ENCODE results near the gene CILP2. TPM values are rescaled to one million over a fixed set of nuclear protein-coding genes. Genes with fewer than 3 reads are reported as not detected.
A peak's percentile ranks its signal among the peaks of the same experiment; 100 is the strongest.

The CILP2 gene
- total and polyA plus RNA-seq, 2 experiments from 2014 or later, result 4.0 to 21.6 TPM

DNA sequence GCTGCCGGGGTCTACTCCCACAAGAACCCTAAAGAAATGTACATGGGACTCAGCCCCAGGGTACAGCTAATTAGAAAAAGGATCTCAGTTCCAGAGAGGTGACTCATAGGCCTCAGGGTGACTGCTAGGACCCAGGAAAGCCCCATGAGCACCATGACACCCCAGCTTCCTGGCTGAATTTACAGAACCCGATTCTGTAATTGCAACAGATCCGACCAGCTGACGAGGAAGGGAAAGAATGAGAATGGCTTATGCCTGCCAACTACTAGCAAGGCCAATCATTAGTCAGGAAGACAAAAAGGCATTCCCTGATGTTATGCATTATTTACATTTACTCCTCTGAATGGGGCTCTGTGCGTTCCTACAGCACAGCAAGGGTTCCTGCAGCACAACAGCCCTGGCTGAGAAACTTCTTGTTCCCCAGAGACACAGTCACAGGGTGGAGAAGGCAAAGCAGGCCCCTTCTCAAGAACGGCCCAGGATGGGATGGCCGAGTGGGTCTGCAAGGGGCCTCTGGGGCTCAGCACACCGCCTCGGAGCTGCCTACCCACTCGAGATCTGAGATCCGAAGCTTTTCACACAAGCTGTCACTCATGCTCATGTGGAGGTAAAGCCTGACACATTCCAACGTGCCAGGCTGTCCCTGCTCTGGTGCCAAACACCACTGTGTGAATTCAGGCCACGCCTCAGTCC is 53.2 kb downstream of the CILP2 start (continued):
- TF ChIP-seq CTCF (conservative IDR thresholded peaks at IDR 0.05; ENCODE audit: low read depth in 2 of 2) (no peak), JUNB (IDR thresholded peaks at IDR 0.05; ENCODE audit: unreplicated experiment) (no peak), ZNF114 (CRISPR knock-in tag; IDR thresholded peaks at IDR 0.05) (no peak), EZH2phosphoT487 (IDR thresholded peaks at IDR 0.05; ENCODE audit: unreplicated experiment) (no peak), NANOG (IDR thresholded peaks at IDR 0.05; ENCODE audit: borderline replicate concordance) (no peak), POLR2AphosphoS5 (IDR thresholded peaks at IDR 0.05; ENCODE audit: low read depth) (no peak), ZNF331 (CRISPR knock-in tag; IDR thresholded peaks at IDR 0.05; ENCODE audit: low read depth) (no peak), CREB1 (CRISPR knock-in tag; IDR thresholded peaks at IDR 0.05; ENCODE audit: low read depth) (no peak), STAT1 (IDR thresholded peaks at IDR 0.05; ENCODE audit: unreplicated experiment) (no peak)

DNA sequence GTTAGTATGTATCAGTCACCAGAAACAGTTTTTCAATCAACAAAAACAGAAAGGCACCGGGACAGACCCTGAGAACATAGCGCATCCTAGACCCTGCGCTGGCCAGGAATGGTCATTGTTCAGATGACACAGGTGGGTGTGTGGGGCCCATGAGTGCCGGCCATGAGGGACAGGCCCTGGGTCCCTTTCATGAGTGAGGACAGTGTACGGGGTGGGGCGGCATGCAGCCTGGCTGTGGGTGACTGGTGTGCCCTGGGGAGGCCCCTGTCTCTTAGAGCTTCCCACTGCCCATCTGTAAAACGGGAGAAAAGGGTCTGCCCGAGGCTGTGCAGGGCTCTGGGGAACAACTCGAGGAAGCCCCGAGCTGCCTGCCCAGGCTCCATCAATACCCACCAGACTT is 54.6 kb downstream of the CILP2 start:
- H3K4me3 ChIP-seq, result no peak overlapping the region
- TF ChIP-seq NANOG (IDR thresholded peaks at IDR 0.05; ENCODE audit: borderline replicate concordance) (no peak), CREB1 (CRISPR knock-in tag; IDR thresholded peaks at IDR 0.05; ENCODE audit: low read depth) (no peak), REST (IDR thresholded peaks at IDR 0.05; ENCODE audit: unreplicated experiment) (no peak), CTCF (conservative IDR thresholded peaks at IDR 0.05; ENCODE audit: low read depth in 2 of 2) (no peak)
- TF ChIP-seq, protein P1, sequence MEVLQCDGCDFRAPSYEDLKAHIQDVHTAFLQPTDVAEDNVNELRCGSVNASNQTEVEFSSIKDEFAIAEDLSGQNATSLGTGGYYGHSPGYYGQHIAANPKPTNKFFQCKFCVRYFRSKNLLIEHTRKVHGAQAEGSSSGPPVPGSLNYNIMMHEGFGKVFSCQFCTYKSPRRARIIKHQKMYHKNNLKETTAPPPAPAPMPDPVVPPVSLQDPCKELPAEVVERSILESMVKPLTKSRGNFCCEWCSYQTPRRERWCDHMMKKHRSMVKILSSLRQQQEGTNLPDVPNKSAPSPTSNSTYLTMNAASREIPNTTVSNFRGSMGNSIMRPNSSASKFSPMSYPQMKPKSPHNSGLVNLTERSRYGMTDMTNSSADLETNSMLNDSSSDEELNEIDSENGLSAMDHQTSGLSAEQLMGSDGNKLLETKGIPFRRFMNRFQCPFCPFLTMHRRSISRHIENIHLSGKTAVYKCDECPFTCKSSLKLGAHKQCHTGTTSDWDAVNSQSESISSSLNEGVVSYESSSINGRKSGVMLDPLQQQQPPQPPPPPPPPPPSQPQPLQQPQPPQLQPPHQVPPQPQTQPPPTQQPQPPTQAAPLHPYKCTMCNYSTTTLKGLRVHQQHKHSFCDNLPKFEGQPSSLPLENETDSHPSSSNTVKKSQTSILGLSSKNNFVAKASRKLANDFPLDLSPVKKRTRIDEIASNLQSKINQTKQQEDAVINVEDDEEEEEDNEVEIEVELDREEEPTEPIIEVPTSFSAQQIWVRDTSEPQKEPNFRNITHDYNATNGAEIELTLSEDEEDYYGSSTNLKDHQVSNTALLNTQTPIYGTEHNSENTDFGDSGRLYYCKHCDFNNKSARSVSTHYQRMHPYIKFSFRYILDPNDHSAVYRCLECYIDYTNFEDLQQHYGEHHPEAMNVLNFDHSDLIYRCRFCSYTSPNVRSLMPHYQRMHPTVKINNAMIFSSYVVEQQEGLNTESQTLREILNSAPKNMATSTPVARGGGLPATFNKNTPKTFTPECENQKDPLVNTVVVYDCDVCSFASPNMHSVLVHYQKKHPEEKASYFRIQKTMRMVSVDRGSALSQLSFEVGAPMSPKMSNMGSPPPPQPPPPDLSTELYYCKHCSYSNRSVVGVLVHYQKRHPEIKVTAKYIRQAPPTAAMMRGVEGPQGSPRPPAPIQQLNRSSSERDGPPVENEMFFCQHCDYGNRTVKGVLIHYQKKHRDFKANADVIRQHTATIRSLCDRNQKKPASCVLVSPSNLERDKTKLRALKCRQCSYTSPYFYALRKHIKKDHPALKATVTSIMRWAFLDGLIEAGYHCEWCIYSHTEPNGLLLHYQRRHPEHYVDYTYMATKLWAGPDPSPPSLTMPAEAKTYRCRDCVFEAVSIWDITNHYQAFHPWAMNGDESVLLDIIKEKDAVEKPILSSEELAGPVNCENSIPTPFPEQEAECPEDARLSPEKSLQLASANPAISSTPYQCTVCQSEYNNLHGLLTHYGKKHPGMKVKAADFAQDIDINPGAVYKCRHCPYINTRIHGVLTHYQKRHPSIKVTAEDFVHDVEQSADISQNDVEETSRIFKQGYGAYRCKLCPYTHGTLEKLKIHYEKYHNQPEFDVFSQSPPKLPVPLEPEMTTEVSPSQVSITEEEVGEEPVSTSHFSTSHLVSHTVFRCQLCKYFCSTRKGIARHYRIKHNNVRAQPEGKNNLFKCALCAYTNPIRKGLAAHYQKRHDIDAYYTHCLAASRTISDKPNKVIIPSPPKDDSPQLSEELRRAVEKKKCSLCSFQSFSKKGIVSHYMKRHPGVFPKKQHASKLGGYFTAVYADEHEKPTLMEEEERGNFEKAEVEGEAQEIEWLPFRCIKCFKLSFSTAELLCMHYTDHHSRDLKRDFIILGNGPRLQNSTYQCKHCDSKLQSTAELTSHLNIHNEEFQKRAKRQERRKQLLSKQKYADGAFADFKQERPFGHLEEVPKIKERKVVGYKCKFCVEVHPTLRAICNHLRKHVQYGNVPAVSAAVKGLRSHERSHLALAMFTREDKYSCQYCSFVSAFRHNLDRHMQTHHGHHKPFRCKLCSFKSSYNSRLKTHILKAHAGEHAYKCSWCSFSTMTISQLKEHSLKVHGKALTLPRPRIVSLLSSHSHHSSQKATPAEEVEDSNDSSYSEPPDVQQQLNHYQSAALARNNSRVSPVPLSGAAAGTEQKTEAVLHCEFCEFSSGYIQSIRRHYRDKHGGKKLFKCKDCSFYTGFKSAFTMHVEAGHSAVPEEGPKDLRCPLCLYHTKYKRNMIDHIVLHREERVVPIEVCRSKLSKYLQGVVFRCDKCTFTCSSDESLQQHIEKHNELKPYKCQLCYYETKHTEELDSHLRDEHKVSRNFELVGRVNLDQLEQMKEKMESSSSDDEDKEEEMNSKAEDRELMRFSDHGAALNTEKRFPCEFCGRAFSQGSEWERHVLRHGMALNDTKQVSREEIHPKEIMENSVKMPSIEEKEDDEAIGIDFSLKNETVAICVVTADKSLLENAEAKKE (CRISPR knock-in tag; IDR thresholded peaks at IDR 0.05), result no peak

More for the DNA sequence above, 54.6 kb downstream of the CILP2 start:
- Histone ChIP-seq H3K9me2 (ENCODE audit: insufficient read depth) (no peaks in the 10 kb centered on the region), H3K79me2 (replicated peaks; ENCODE audit: insufficient read depth) (no peaks in the 10 kb centered on the region), H3K27me3 (ENCODE audit: insufficient read depth) (no peaks in the 10 kb centered on the region), H3F3A (replicated peaks; ENCODE audit: low read depth) (peaks cover 8% of the 10 kb centered on the region), H3K36me3 (ENCODE audit: insufficient read depth) (no peaks in the 10 kb centered on the region), H2AFZ (no peak overlapping the region), H4K20me1 (replicated peaks; ENCODE audit: insufficient read depth) (no peaks in the 10 kb centered on the region; the same call in 1 of the 2 replicates), H3K4me2 (no peak overlapping the region), H3K27ac (ENCODE audit: low read depth) (no peak overlapping the region), H3K4me1 (ENCODE audit: insufficient read depth) (peaks cover 20% of the 10 kb centered on the region)
- H3K36me3 Mint-ChIP-seq (ENCODE audit: low read depth), result no peaks in the 10 kb centered on the region
- peaks cover 2% of the 10 kb centered on the region for H3K27me3 Mint-ChIP-seq (ENCODE audit: insufficient read depth, low read depth, poor library complexity)
- no peaks in the 10 kb centered on the region for H3K9me3 Mint-ChIP-seq
- no peak overlapping the region for H3K4me3 Mint-ChIP-seq
- H3K4me1 Mint-ChIP-seq, result peaks cover 24% of the 10 kb centered on the region
- DNase-seq (ENCODE audit: low spot score), result no peak
- no peak for ATAC-seq
- H3K27ac Mint-ChIP-seq, result peak overlapping the region; percentile 44; the same call in 1 of the 2 replicates

Data from GM23338 (cell line).